Endodermal cell (in vitro differentiated cells): Measurements from ENCODE around the gene LPP. TPM values are rescaled to one million over a fixed set of nuclear protein-coding genes. Genes with fewer than 3 reads are reported as not detected.

Source experiments
- DNase-seq: peaks from one replicate; pipeline ENCODE4 v3.0.0-alpha.2; 2017
- H3K27ac ChIP-seq: 2 replicates; pipeline ENCODE4 v1.5.1; 2013; ENCODE audit warnings: mild to moderate bottlenecking, low read depth, low read length, moderate library complexity
- H3K27me3 ChIP-seq: 2 replicates; pipeline ENCODE4 v1.6.1; 2013; ENCODE audit warnings: mild to moderate bottlenecking, low read length, moderate library complexity; ENCODE audit not compliant: insufficient read depth, control insufficient read depth, poor library complexity, severe bottlenecking
- H3K36me3 ChIP-seq: 2 replicates; pipeline ENCODE4 v1.7.0; 2013; ENCODE audit warnings: mild to moderate bottlenecking, low read length, moderate library complexity; ENCODE audit not compliant: control insufficient read depth, insufficient read depth
- H3K4me1 ChIP-seq: one replicate; pipeline ENCODE4 v1.7.0; 2013; ENCODE audit warnings: low read length; ENCODE audit not compliant: control insufficient read depth, insufficient read depth
- H3K4me3 ChIP-seq: 2 replicates; pipeline ENCODE4 v1.5.1; 2013; ENCODE audit warnings: mild to moderate bottlenecking, low read length, moderate library complexity
- H3K9ac ChIP-seq: 2 replicates; pipeline ENCODE4 v1.6.1; 2013; ENCODE audit warnings: mild to moderate bottlenecking, low read length, moderate library complexity; ENCODE audit not compliant: poor library complexity, severe bottlenecking; ENCODE audit errors: extremely low read depth
- H3K9me3 ChIP-seq: 2 replicates; pipeline ENCODE4 v1.6.1; 2013; ENCODE audit warnings: mild to moderate bottlenecking, low read length, moderate library complexity; ENCODE audit not compliant: control insufficient read depth
- H3K27ac Mint-ChIP-seq: 2 replicates; pipeline ENCODE4 v1.8.0; 2020; ENCODE audit warnings: mixed read lengths
- H3K27me3 Mint-ChIP-seq: 2 replicates; pipeline ENCODE4 v1.8.0; 2021; ENCODE audit warnings: mild to moderate bottlenecking, mixed read lengths; ENCODE audit not compliant: insufficient read depth
- H3K36me3 Mint-ChIP-seq: 2 replicates; pipeline ENCODE4 v1.8.0; 2020; ENCODE audit warnings: low read depth, mixed read lengths
- H3K4me1 Mint-ChIP-seq: 2 replicates; pipeline ENCODE4 v1.8.0; 2020; ENCODE audit warnings: mixed read lengths
- H3K4me3 Mint-ChIP-seq: 2 replicates; pipeline ENCODE4 v1.8.0; 2020; ENCODE audit warnings: mild to moderate bottlenecking, moderate library complexity, mixed read lengths
- H3K9me3 Mint-ChIP-seq: 2 replicates; pipeline ENCODE4 v1.8.0; 2020; ENCODE audit warnings: mild to moderate bottlenecking, mixed read lengths
- WGBS, 2 experiments: methylation state at CpG; one replicate each; pipeline versions ENCODE4 v1.1.5 to v1.1.7; 2013; ENCODE audit warnings: missing lambda C conversion rate in 2 of 2, mixed read lengths in 1 of 2; ENCODE audit not compliant: insufficient coverage in 1 of 2, insufficient read length in 1 of 2; 5-methylcytosine and 5-hydroxymethylcytosine counted together
- total RNA-seq, 2 donors: library from RNA; stranded (reverse); fragmentation: NEBNext Ultra II Directional in 1 of 2; extraction: Animal tissue kit (Norgen Biotek cat#: 25700) in 1 of 2; gene quantifications; 2 replicates in 1 of 2; 3 replicates in 1 of 2; pipeline ENCODE4 v1.2.1, GENCODE V29; 2021
- TF ChIP-seq, protein P1 (sequence below): fragments of 200-600 bp; sonication (generic); conservative IDR thresholded peaks from 2 replicates; pipeline ENCODE4 v1.5.0; 2021; ENCODE audit warnings: antibody characterized with exemption, mild to moderate bottlenecking

LPP gene
- total RNA-seq, 2 donors from 2014 or later: 78.0 to 105 TPM

DNA sequence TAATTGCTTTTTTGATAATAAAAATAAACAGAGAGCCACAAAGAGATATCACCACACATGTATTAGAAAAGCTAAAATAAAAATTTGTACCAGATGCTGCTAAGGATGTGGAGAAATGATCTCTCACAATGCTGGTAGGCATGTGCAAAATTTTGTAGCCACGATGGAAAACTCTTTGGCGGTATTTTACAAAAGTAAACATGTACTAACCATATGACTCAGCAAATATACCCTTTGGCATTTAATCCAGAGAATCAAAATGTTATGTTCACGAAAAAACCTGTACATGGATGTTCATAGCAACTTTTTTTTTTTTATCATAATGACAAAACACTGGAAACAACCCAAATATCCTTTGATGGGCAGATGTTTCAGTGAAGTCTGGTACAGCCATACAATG is 261.2 kb downstream of the LPP start:
- no peaks in the 10 kb centered on the region for H3K9me3 Mint-ChIP-seq
- WGBS, 2 experiments: 100% methylated on average over 3 of the region's 3 CpGs
- H3K9ac ChIP-seq: no peak overlapping the region
- DNase-seq: no peak
- H3K36me3 ChIP-seq: peaks cover 21% of the 10 kb centered on the region
- no peaks in the 10 kb centered on the region for H3K9me3 ChIP-seq
- no peaks in the 10 kb centered on the region for H3K27me3 Mint-ChIP-seq
- TF ChIP-seq, protein P1, sequence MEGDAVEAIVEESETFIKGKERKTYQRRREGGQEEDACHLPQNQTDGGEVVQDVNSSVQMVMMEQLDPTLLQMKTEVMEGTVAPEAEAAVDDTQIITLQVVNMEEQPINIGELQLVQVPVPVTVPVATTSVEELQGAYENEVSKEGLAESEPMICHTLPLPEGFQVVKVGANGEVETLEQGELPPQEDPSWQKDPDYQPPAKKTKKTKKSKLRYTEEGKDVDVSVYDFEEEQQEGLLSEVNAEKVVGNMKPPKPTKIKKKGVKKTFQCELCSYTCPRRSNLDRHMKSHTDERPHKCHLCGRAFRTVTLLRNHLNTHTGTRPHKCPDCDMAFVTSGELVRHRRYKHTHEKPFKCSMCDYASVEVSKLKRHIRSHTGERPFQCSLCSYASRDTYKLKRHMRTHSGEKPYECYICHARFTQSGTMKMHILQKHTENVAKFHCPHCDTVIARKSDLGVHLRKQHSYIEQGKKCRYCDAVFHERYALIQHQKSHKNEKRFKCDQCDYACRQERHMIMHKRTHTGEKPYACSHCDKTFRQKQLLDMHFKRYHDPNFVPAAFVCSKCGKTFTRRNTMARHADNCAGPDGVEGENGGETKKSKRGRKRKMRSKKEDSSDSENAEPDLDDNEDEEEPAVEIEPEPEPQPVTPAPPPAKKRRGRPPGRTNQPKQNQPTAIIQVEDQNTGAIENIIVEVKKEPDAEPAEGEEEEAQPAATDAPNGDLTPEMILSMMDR: no peak
- H3K4me3 ChIP-seq: no peak overlapping the region
- H3K4me1 Mint-ChIP-seq: no peaks in the 10 kb centered on the region
- no peaks in the 10 kb centered on the region for H3K27me3 ChIP-seq
- H3K27ac ChIP-seq: no peak overlapping the region
- H3K27ac Mint-ChIP-seq: no peak overlapping the region
- no peaks in the 10 kb centered on the region for H3K4me1 ChIP-seq
- H3K4me3 Mint-ChIP-seq: no peak overlapping the region
- H3K36me3 Mint-ChIP-seq: no peaks in the 10 kb centered on the region

- H3K4me1 ChIP-seq: no peaks in the 10 kb centered on the region
- H3K4me3 Mint-ChIP-seq: no peak overlapping the region
- no peaks in the 10 kb centered on the region for H3K9me3 ChIP-seq
- H3K4me3 ChIP-seq: no peak overlapping the region
- H3K9me3 Mint-ChIP-seq: no peaks in the 10 kb centered on the region
- no peaks in the 10 kb centered on the region for H3K27me3 Mint-ChIP-seq
- H3K9ac ChIP-seq: no peak overlapping the region
- no peaks in the 10 kb centered on the region for H3K36me3 Mint-ChIP-seq
- peaks cover 21% of the 10 kb centered on the region for H3K36me3 ChIP-seq
- TF ChIP-seq, protein P1: no peak
- DNase-seq: no peak
- H3K27ac ChIP-seq: no peak overlapping the region
- no peaks in the 10 kb centered on the region for H3K4me1 Mint-ChIP-seq
- H3K27ac Mint-ChIP-seq: no peak overlapping the region
- WGBS, 2 experiments: 91 to 94% methylated on average over 1 of the region's 1 CpG
- H3K27me3 ChIP-seq: no peaks in the 10 kb centered on the region
Measured at GRCh38 chr3:188416041-188416440, 262.1 kb downstream of the LPP start.

DNA sequence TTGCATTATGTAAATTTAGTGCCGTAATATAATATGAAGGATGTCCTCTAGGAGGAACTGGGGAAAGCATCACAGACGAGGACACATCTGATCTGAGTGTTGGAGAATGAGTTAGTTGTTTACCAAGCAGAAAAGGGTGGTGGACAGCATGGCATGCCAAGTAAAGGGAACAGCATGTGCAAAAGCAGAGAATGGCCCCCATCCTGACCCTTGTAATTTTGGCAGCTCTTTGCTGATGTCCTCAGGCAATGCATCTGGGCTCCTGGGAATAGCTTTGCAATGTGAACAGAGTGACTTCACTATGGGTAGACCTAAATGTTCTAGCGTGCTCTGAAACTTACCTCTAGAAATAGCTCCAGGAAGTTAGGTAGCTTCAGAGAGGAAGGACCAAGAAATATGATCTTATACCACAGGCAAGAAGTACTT is 263.3 kb downstream of the LPP start:
- Histone ChIP-seq H3K9ac (no peak overlapping the region), H3K4me3 (no peak overlapping the region), H3K9me3 (no peaks in the 10 kb centered on the region), H3K27me3 (no peaks in the 10 kb centered on the region), H3K4me1 (no peaks in the 10 kb centered on the region), H3K27ac (no peak overlapping the region), H3K36me3 (peaks cover 27% of the 10 kb centered on the region)
- Mint-ChIP-seq H3K4me3 (no peak overlapping the region), H3K27ac (no peak overlapping the region), H3K36me3 (no peaks in the 10 kb centered on the region), H3K4me1 (no peaks in the 10 kb centered on the region), H3K27me3 (no peaks in the 10 kb centered on the region), H3K9me3 (no peaks in the 10 kb centered on the region)
- no peak for DNase-seq
- WGBS, 2 experiments: 94 to 100% methylated on average over 2 to 3 of the region's 3 CpGs
- TF ChIP-seq, protein P1: no peak
